Retinal pigment epithelial cell (primary cell): ENCODE results near the gene KCNQ1.

ENCODE experiments used
- DNase-seq: peaks from one replicate; pipeline ENCODE4 v3.0.0-alpha.2; 2010; ENCODE audit warnings: low read depth
- H3K4me3 ChIP-seq: 2 replicates; pipeline ENCODE4 v1.5.1; 2011; ENCODE audit warnings: mild to moderate bottlenecking, low read length, control low read depth, moderate library complexity
- CTCF ChIP-seq: conservative IDR thresholded peaks from 2 replicates; pipeline ENCODE4 v1.5.1; 2011; ENCODE audit warnings: low read depth, low read length, control low read depth, inconsistent platforms

Gene KCNQ1

GRCh38 chr11:2691991-2692875, 247.4 kb downstream of the KCNQ1 start:
- no peak overlapping the region for H3K4me3 ChIP-seq
- TF ChIP-seq CTCF, result peak; percentile 68
- no peak for DNase-seq

GRCh38 chr11:2693271-2694261, 248.8 kb downstream of the KCNQ1 start:
- DNase-seq, result no peak
- no peak overlapping the region for H3K4me3 ChIP-seq
- TF ChIP-seq CTCF, result peak; percentile 4

- no peak for DNase-seq
- no peak overlapping the region for H3K4me3 ChIP-seq
- TF ChIP-seq CTCF, result no peak
Observed at GRCh38 chr11:2694495-2694894, 249.7 kb downstream of the KCNQ1 start.

GRCh38 chr11:2694995-2695939, 250.5 kb downstream of the KCNQ1 start:
- no peak for TF ChIP-seq CTCF

GRCh38 chr11:2696455-2696854, 251.6 kb downstream of the KCNQ1 start:
- no peak for DNase-seq
- no peak overlapping the region for H3K4me3 ChIP-seq
- no peak for TF ChIP-seq CTCF

More at GRCh38 chr11:2694995-2695939, 250.5 kb downstream of the KCNQ1 start:
- no peak for DNase-seq
- H3K4me3 ChIP-seq, result no peak overlapping the region

- peak overlapping the region; percentile 87 for H3K4me3 ChIP-seq
- no peak for TF ChIP-seq CTCF
- no peak for DNase-seq
Observed at GRCh38 chr11:2697866-2698265, 253.1 kb downstream of the KCNQ1 start.
